ENCODE measurements around the gene ARHGDIA.
A peak's percentile ranks its signal among the peaks of the same experiment; 100 is the strongest.

DNA sequence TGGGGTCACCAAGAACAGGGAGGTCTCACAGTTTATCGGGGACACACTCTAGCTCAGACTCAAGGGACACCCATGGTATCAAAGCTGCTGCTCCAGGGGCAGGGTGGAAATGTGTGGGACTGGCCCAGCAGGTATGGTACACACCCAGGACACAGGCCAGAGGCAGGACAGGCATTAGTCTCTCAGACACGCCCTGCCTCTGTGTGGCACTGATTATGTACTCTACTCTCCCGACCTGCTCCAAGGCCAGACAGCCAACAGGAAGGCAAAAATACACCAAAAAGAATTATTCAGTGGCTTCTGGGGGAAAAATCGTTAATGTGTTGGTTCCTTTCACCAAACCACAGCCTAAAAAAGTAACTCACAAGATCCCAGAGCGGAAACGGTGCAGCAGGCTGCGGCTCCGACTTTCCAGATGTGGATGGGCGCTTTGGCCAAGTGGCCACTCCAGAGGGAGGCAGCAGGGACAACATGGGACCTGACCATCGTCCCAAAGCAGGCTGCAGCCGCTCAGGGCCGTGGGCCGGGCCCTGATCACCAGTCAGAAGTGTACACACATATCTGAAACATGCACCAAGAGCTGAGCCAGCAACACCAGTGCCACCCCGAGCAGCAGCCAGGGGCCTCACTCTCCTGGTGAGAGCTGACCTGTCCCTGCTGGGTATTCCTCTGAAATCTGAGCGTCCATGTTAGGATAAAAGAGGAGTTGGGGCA lies 47.9 kb upstream of the ARHGDIA start:
- TF ChIP-seq CTCF (IDR thresholded peaks at IDR 0.05; ENCODE audit: insufficient read depth, low read length) = no peak
- TF ChIP-seq POLR2AphosphoS5 (IDR thresholded peaks at IDR 0.05; ENCODE audit: low read depth) = peak; percentile 54; the same call in 1 of the 2 replicates
- TF ChIP-seq SPI1 (IDR thresholded peaks at IDR 0.05; ENCODE audit: borderline replicate concordance, low read depth) = no peak

Data from HL-60 (cell line).